AG04450 (cell line): Measurements from ENCODE around the gene KIAA1328. TPM values are rescaled to one million over a fixed set of nuclear protein-coding genes. Genes with fewer than 3 reads are reported as not detected.

ENCODE experiments used
- CTCF ChIA-PET: fragments of 300-600, 350-600 bp; formaldehyde crosslinking; extraction: SDS; loops from one replicate; lab custom pipeline; 2022; ENCODE audit warnings: antibody characterized with exemption, inconsistent platforms; lab: Charles Lee
- POLR2A ChIA-PET: fragments of 350-600 bp; formaldehyde crosslinking; extraction: SDS; loops from one replicate; lab custom pipeline; 2021; ENCODE audit warnings: antibody characterized with exemption, inconsistent platforms; lab: Yijun Ruan, JAX
- DNase-seq: peaks from one replicate; pipeline ENCODE4 v3.0.0-alpha.2; 2011; ENCODE audit warnings: low read depth, low spot score
- H3K27ac ChIP-seq: one replicate; pipeline ENCODE4 v1.5.1; 2012; ENCODE audit warnings: low read depth, low read length, control low read depth
- H3K27me3 ChIP-seq: one replicate; pipeline ENCODE4 v1.6.0; 2012; ENCODE audit warnings: low read length; ENCODE audit not compliant: control insufficient read depth, insufficient read depth
- H3K4me3 ChIP-seq: 2 replicates; pipeline ENCODE4 v1.5.1; 2011; ENCODE audit warnings: mild to moderate bottlenecking, low read depth, low read length, control low read depth
- H3K9me3 ChIP-seq: 2 replicates; pipeline ENCODE4 v1.5.1; 2012; ENCODE audit warnings: low read length; ENCODE audit not compliant: control insufficient read depth, insufficient read depth
- CTCF ChIP-seq: IDR thresholded peaks from 2 replicates; pipeline ENCODE4 v1.5.1; 2011; ENCODE audit warnings: low read depth, low read length, control low read depth, inconsistent platforms
- polyA plus RNA-seq: library from polyadenylated mRNA; depleted of rRNA; stranded (reverse); fragments of >200 nt; gene quantifications from 2 replicates; pipeline ENCODE4 v1.2.3, GENCODE V29; 2011

Gene KIAA1328
- polyA plus RNA-seq, 1 experiment, result 3.9 TPM

GRCh38 chr18:36809590-36810381 lies 19.1 kb upstream of the KIAA1328 start:
- CTCF ChIA-PET, result interaction anchor here (0.7 to 2.9 kb wide), 9 partner anchors 10 to 525 kb away, joined by 3 to 17 read pairs (median 5); no protein-coding TSS in a partner anchor
- peak; percentile 82 for TF ChIP-seq CTCF
- Histone ChIP-seq H3K27ac (no peak overlapping the region), H3K27me3 (no peaks in the 10 kb centered on the region), H3K9me3 (no peaks in the 10 kb centered on the region), H3K4me3 (no peak overlapping the region)
- DNase-seq, result no peak
- POLR2A ChIA-PET, result no interaction called here

- Histone ChIP-seq H3K27me3 (no peaks in the 10 kb centered on the region), H3K27ac (no peak overlapping the region), H3K4me3 (no peak overlapping the region), H3K9me3 (no peaks in the 10 kb centered on the region)
- no peak for DNase-seq
- ChIA-PET CTCF (interaction anchor here (1.0 to 2.4 kb wide), 8 partner anchors 8 to 716 kb away, joined by 3 to 17 read pairs (median 4); no protein-coding TSS in a partner anchor), POLR2A (interaction anchor here (0.6 to 1.8 kb wide), 2 partner anchors 17 to 665 kb away, joined by 3 to 4 read pairs; partner anchors contain the start of genes KIAA1328 and TPGS2)
- no peak for TF ChIP-seq CTCF
These were observed 17.5 kb upstream of the KIAA1328 start for GRCh38 chr18:36811430-36811829.

GRCh38 chr18:36811955-36812354 lies 17.0 kb upstream of the KIAA1328 start:
- no peak for DNase-seq
- no peak overlapping the region for H3K4me3 ChIP-seq
- POLR2A ChIA-PET, result interaction anchor here (1.8 kb wide), 1 partner anchor 16 kb away, joined by 4 read pairs; the partner anchor contains the start of genes KIAA1328 and TPGS2

GRCh38 chr18:36812678-36813077 lies 16.2 kb upstream of the KIAA1328 start:
- CTCF ChIA-PET, result interaction anchor here (1.1 kb wide), 1 partner anchor 794 kb away, joined by 3 read pairs; no protein-coding TSS in a partner anchor
- Histone ChIP-seq H3K27ac (no peak overlapping the region), H3K9me3 (no peaks in the 10 kb centered on the region), H3K27me3 (no peaks in the 10 kb centered on the region), H3K4me3 (no peak overlapping the region)
- DNase-seq, result no peak
- POLR2A ChIA-PET, result interaction anchor here (0.6 to 1.8 kb wide), 3 partner anchors 16 to 20 kb away, joined by 3 to 12 read pairs (median 4); partner anchors contain the start of genes KIAA1328 and TPGS2
- TF ChIP-seq CTCF, result no peak

More at GRCh38 chr18:36811955-36812354, 17.0 kb upstream of the KIAA1328 start:
- Histone ChIP-seq H3K27ac (no peak overlapping the region), H3K9me3 (no peaks in the 10 kb centered on the region), H3K27me3 (no peaks in the 10 kb centered on the region)
- CTCF ChIA-PET, result interaction anchor here (1.1 to 2.4 kb wide), 2 partner anchors 125 to 794 kb away, joined by 3 to 17 read pairs; no protein-coding TSS in a partner anchor
- no peak for TF ChIP-seq CTCF
